SK-N-MC (cell line): Measurements from ENCODE around the gene SLC19A2.

Experiments
- DNase-seq: peaks from one replicate; pipeline ENCODE4 v3.0.0-alpha.2; 2011; ENCODE audit warnings: low read depth, low spot score
- H3K27ac ChIP-seq: fragments of 200-600 bp; sonication (generic); 2 replicates; pipeline ENCODE4 v1.5.1; 2016; ENCODE audit warnings: mixed run types
- H3K36me3 ChIP-seq: fragments of 200-600 bp; sonication (generic); 2 replicates; pipeline ENCODE4 v1.6.1; 2017; ENCODE audit warnings: antibody characterized with exemption, low read length, mixed read lengths; ENCODE audit not compliant: insufficient read depth
- H3K4me3 ChIP-seq: fragments of 200-600 bp; sonication (generic); 2 replicates; pipeline ENCODE4 v1.5.1; 2016
- H3K9ac ChIP-seq: fragments of 200-600 bp; sonication (generic); 2 replicates; pipeline ENCODE4 v1.8.0; 2017; ENCODE audit warnings: mixed run types, mixed read lengths; ENCODE audit not compliant: insufficient read length
- H3K9me3 ChIP-seq: fragments of 200-600 bp; sonication (generic); 2 replicates; pipeline ENCODE4 v1.6.1; 2017; ENCODE audit warnings: low read depth, mild to moderate bottlenecking, antibody characterized with exemption, low read length, moderate library complexity, mixed read lengths
- EZH2 ChIP-seq: fragments of 200-600 bp; sonication (generic); IDR thresholded peaks from one replicate; pipeline ENCODE4 v1.6.1; 2017; ENCODE audit warnings: antibody characterized with exemption
- FOXP2 ChIP-seq: optimal IDR thresholded peaks from 2 replicates; pipeline ENCODE3; 2011; ENCODE audit warnings: mild to moderate bottlenecking, moderate library complexity; ENCODE audit not compliant: insufficient read depth; ENCODE audit errors: extremely low read length, control extremely low read depth
- POLR2AphosphoS5 ChIP-seq: IDR thresholded peaks from 2 replicates; pipeline ENCODE4 v1.6.1; 2012; ENCODE audit warnings: mild to moderate bottlenecking, low read depth, low read length, borderline replicate concordance

SLC19A2 gene

GRCh38 chr1:169472738-169473137 is 13.0 kb downstream of the SLC19A2 start:
- no peak overlapping the region for H3K4me3 ChIP-seq
- H3K36me3 ChIP-seq, result no peaks in the 10 kb centered on the region
- DNase-seq, result no peak
- TF ChIP-seq FOXP2, result no peak
- no peak for TF ChIP-seq EZH2
- TF ChIP-seq POLR2AphosphoS5, result no peak
- H3K9ac ChIP-seq, result no peak overlapping the region
- H3K27ac ChIP-seq, result no peak overlapping the region
- no peaks in the 10 kb centered on the region for H3K9me3 ChIP-seq

- Histone ChIP-seq H3K9ac (no peak overlapping the region), H3K4me3 (no peak overlapping the region), H3K9me3 (no peaks in the 10 kb centered on the region), H3K27ac (no peak overlapping the region), H3K36me3 (no peaks in the 10 kb centered on the region)
- TF ChIP-seq POLR2AphosphoS5 (no peak), FOXP2 (no peak), EZH2 (no peak)
- no peak for DNase-seq
Measured at GRCh38 chr1:169468982-169469381, 16.8 kb downstream of the SLC19A2 start.

DNA sequence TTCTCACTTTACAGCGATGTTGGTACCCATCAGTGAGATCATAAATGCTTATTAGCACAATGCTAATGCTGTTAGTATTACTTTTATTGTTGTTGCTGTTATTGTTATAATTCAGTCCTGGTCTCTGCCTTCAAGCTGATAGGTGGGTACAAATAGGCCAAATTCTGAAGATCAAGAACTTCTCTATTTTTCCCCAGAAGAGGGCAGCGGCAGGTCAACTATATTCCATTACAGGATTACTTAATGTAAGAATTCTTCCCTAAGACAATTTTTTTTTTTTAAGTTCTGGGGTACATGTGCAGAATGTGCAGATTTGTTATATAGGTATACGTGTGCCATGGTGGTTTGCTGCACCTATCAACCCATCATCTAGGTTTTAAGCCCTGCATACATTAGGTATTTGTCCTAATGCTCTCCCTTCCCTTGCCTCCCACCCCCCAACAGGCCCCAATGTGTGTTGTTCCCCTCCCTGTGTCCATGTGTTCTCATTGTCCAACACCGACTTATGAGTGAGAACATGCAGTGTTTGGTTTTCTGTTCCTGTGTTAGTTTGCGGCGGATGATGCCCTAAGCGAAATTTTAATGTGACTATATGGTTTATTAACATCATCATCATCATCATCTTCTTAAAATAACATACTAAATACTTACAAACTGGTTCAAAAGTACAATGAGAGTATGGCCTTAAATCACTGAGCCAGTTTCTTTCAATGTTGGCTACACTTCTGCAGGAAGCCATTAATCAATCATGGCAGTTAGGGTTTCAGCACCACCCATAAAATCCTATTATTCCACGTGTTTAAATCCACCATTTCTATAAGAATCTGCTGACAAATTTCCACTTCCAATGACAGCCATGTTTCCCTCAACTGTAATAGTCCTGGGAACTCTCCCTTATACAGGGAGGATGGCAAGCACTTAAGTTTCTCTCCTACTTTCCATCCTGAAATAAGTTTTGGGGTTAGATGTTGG is 19.2 kb downstream of the SLC19A2 start:
- no peak overlapping the region for H3K4me3 ChIP-seq
- no peak for DNase-seq
- no peak overlapping the region for H3K9ac ChIP-seq
- H3K9me3 ChIP-seq, result no peaks in the 10 kb centered on the region
- TF ChIP-seq FOXP2 (no peak), POLR2AphosphoS5 (no peak), EZH2 (no peak)
- no peaks in the 10 kb centered on the region for H3K36me3 ChIP-seq
- H3K27ac ChIP-seq, result no peak overlapping the region

DNA sequence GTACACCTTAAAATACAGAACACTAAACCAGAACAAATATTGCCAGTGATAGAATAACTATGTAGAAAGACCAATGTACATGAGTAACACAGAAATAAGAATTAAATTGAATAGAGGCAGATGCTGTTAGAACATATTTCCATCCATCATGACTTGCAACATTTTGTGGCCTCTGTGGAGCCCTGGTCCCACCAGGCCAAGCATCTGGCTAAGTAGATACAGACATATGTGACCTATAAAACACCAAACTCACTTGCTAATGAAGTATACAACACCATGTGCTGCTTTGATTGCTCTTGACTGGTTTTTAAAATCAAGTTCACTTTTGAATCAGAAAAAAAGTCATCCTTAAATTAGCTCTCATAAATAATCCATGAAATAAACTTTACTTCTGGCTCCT is 20.5 kb downstream of the SLC19A2 start:
- no peak overlapping the region for H3K4me3 ChIP-seq
- no peaks in the 10 kb centered on the region for H3K9me3 ChIP-seq
- TF ChIP-seq FOXP2, result no peak
- TF ChIP-seq EZH2, result no peak
- no peak for TF ChIP-seq POLR2AphosphoS5
- no peaks in the 10 kb centered on the region for H3K36me3 ChIP-seq
- H3K9ac ChIP-seq, result no peak overlapping the region
- no peak for DNase-seq
- H3K27ac ChIP-seq, result no peak overlapping the region

DNA sequence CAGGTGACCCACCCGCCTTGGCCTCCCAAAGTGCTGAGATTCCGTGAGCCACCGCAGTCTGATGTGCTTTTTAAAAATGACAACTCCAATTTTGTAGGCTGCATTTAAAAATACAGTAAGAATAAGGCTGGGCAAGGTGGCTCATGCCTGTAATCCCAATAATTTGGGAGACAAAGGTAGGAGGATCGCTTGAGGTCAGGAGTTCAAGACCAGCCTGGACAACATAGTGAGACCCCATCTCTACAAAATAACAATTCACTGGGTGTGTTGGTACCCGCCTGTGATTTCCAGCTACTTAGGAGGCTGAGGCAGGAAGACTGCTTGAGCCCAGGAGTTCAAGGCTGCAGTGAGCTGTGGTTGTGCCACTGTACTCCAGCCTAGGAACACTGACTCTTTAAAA is 23.4 kb downstream of the SLC19A2 start:
- H3K9ac ChIP-seq, result no peak overlapping the region
- H3K4me3 ChIP-seq, result no peak overlapping the region
- no peak overlapping the region for H3K27ac ChIP-seq
- no peak for TF ChIP-seq EZH2
- no peak for TF ChIP-seq POLR2AphosphoS5
- no peak for TF ChIP-seq FOXP2
- DNase-seq, result no peak
- H3K36me3 ChIP-seq, result no peaks in the 10 kb centered on the region
- H3K9me3 ChIP-seq, result peaks cover under 1% of the 10 kb centered on the region; the same call in 1 of the 2 replicates

GRCh38 chr1:169461390-169462000 is 24.2 kb downstream of the SLC19A2 start:
- peaks cover 6% of the 10 kb centered on the region; the same call in 1 of the 2 replicates for H3K9me3 ChIP-seq
- TF ChIP-seq FOXP2 (no peak), EZH2 (no peak), POLR2AphosphoS5 (no peak)
- DNase-seq, result no peak
- H3K9ac ChIP-seq, result no peak overlapping the region
- no peak overlapping the region for H3K27ac ChIP-seq
- H3K4me3 ChIP-seq, result no peak overlapping the region
- H3K36me3 ChIP-seq, result no peaks in the 10 kb centered on the region

- no peak overlapping the region for H3K4me3 ChIP-seq
- TF ChIP-seq FOXP2 (no peak), EZH2 (no peak), POLR2AphosphoS5 (no peak)
- H3K27ac ChIP-seq, result no peak overlapping the region
- H3K36me3 ChIP-seq, result no peaks in the 10 kb centered on the region
- H3K9ac ChIP-seq, result no peak overlapping the region
- H3K9me3 ChIP-seq, result peaks cover 6% of the 10 kb centered on the region; the same call in 1 of the 2 replicates
- no peak for DNase-seq
Measured at GRCh38 chr1:169460191-169460833, 25.4 kb downstream of the SLC19A2 start.

GRCh38 chr1:169457443-169457842 is 28.3 kb downstream of the SLC19A2 start:
- peaks cover 6% of the 10 kb centered on the region; the same call in 1 of the 2 replicates for H3K9me3 ChIP-seq
- no peak overlapping the region for H3K9ac ChIP-seq
- H3K4me3 ChIP-seq, result no peak overlapping the region
- TF ChIP-seq FOXP2 (no peak), EZH2 (no peak), POLR2AphosphoS5 (no peak)
- H3K36me3 ChIP-seq, result no peaks in the 10 kb centered on the region
- no peak overlapping the region for H3K27ac ChIP-seq
- DNase-seq, result no peak
